Osteoblast (primary cell): ENCODE results near the gene ZCWPW1. TPM values are rescaled to one million over a fixed set of nuclear protein-coding genes. Genes with fewer than 3 reads are reported as not detected.
A peak's percentile ranks its signal among the peaks of the same experiment; 100 is the strongest.

Experiments
- DNase-seq: peaks from one replicate; pipeline ENCODE4 v3.0.0; 2011; ENCODE audit warnings: low spot score, mixed read lengths; ENCODE audit not compliant: insufficient read length; ENCODE audit errors: missing footprints
- H2AFZ ChIP-seq: 2 replicates; pipeline ENCODE4 v1.6.0; 2011; ENCODE audit warnings: mild to moderate bottlenecking, low read length
- H3K27ac ChIP-seq: 2 replicates; pipeline ENCODE4 v1.5.1; 2011; ENCODE audit warnings: mild to moderate bottlenecking, low read depth, low read length, moderate library complexity
- H3K27me3 ChIP-seq: 2 replicates; pipeline ENCODE4 v1.6.0; 2012; ENCODE audit warnings: mild to moderate bottlenecking, control low read depth, inconsistent platforms, low read length, moderate library complexity; ENCODE audit not compliant: insufficient read depth
- H3K36me3 ChIP-seq: 2 replicates; pipeline ENCODE4 v1.5.1; 2011; ENCODE audit warnings: mild to moderate bottlenecking, low read length, control low read depth, moderate library complexity; ENCODE audit not compliant: insufficient read depth
- H3K4me1 ChIP-seq: 2 replicates; pipeline ENCODE4 v1.5.1; 2011; ENCODE audit warnings: mild to moderate bottlenecking, low read length, control low read depth, moderate library complexity; ENCODE audit not compliant: insufficient read depth
- H3K4me2 ChIP-seq: 2 replicates; pipeline ENCODE4 v1.6.0; 2011; ENCODE audit warnings: mild to moderate bottlenecking, low read length; ENCODE audit not compliant: insufficient read depth
- H3K4me3 ChIP-seq: fragments of 200-600 bp; sonication (generic); 3 replicates; pipeline ENCODE4 v1.5.1; 2012; ENCODE audit warnings: mild to moderate bottlenecking, low read length, inconsistent platforms; ENCODE audit not compliant: insufficient read depth
- H3K79me2 ChIP-seq: 2 replicates; pipeline ENCODE4 v1.6.0; 2012; ENCODE audit warnings: mild to moderate bottlenecking, low read length, control low read depth, inconsistent platforms; ENCODE audit not compliant: insufficient read depth
- H3K9me3 ChIP-seq: 2 replicates; pipeline ENCODE4 v1.5.1; 2011; ENCODE audit warnings: low read depth, low read length, control low read depth
- H4K20me1 ChIP-seq: 2 replicates; pipeline ENCODE4 v1.6.0; 2012; ENCODE audit warnings: mild to moderate bottlenecking, low read length, control low read depth; ENCODE audit not compliant: insufficient read depth
- CTCF ChIP-seq: IDR thresholded peaks from 2 replicates; pipeline ENCODE4 v1.5.1; 2011; ENCODE audit warnings: mild to moderate bottlenecking, low read depth, low read length, moderate library complexity; ENCODE audit errors: extremely low read depth
- total RNA-seq: library from RNA; depleted of rRNA; stranded (reverse); fragments of >200 nt; gene quantifications from 2 replicates; pipeline ENCODE4 v1.2.3, GENCODE V29; 2012

Gene ZCWPW1
- total RNA-seq, 1 donor: 2.2 TPM

- H4K20me1 ChIP-seq: peaks cover 25% of the 10 kb centered on the region
- peaks cover 12% of the 10 kb centered on the region for H3K36me3 ChIP-seq
- H3K4me1 ChIP-seq: peaks cover 12% of the 10 kb centered on the region
- H3K27me3 ChIP-seq: no peaks in the 10 kb centered on the region
- DNase-seq: peak; percentile 49
- no peak overlapping the region for H3K27ac ChIP-seq
- H3K4me2 ChIP-seq: no peak overlapping the region
- H3K4me3 ChIP-seq: no peak overlapping the region
- H3K79me2 ChIP-seq: peaks cover 38% of the 10 kb centered on the region
- H2AFZ ChIP-seq: no peak overlapping the region
- no peak for TF ChIP-seq CTCF
- H3K9me3 ChIP-seq: no peaks in the 10 kb centered on the region
These were observed 42.5 kb upstream of the ZCWPW1 start for GRCh38 chr7:100471021-100471420.

GRCh38 chr7:100469227-100470044 is 40.9 kb upstream of the ZCWPW1 start:
- DNase-seq: peak; percentile 99
- H3K4me3 ChIP-seq: no peak overlapping the region
- H3K36me3 ChIP-seq: peaks cover 12% of the 10 kb centered on the region
- peaks cover 22% of the 10 kb centered on the region for H3K79me2 ChIP-seq
- H3K4me2 ChIP-seq: no peak overlapping the region
- no peak overlapping the region for H2AFZ ChIP-seq
- peaks cover 7% of the 10 kb centered on the region for H3K4me1 ChIP-seq
- no peaks in the 10 kb centered on the region for H3K27me3 ChIP-seq
- H3K9me3 ChIP-seq: no peaks in the 10 kb centered on the region
- no peak overlapping the region for H3K27ac ChIP-seq
- peaks cover 14% of the 10 kb centered on the region for H4K20me1 ChIP-seq
- TF ChIP-seq CTCF: peak; percentile 86

- Histone ChIP-seq H3K36me3 (peaks cover 5% of the 10 kb centered on the region), H3K27me3 (no peaks in the 10 kb centered on the region), H4K20me1 (peaks cover 8% of the 10 kb centered on the region), H3K27ac (no peak overlapping the region), H3K4me1 (peaks cover 2% of the 10 kb centered on the region), H2AFZ (no peak overlapping the region), H3K4me2 (no peak overlapping the region), H3K79me2 (peaks cover 14% of the 10 kb centered on the region), H3K9me3 (no peaks in the 10 kb centered on the region), H3K4me3 (no peak overlapping the region)
- DNase-seq: peak; percentile 49
- TF ChIP-seq CTCF: no peak
These were observed 39.3 kb upstream of the ZCWPW1 start for GRCh38 chr7:100467638-100468373.
